Karpas-422 (cell line): ENCODE results near the gene CHFR. TPM values are rescaled to one million over a fixed set of nuclear protein-coding genes. Genes with fewer than 3 reads are reported as not detected.

ENCODE experiments used
- DNase-seq: peaks from one replicate; pipeline ENCODE4 v3.0.0-alpha.2; 2015
- H2AFZ ChIP-seq: fragments of 200-600 bp; sonication (generic); 2 replicates; pipeline ENCODE4 v1.6.1; 2014; ENCODE audit warnings: antibody characterized with exemption, low read length, mixed read lengths
- H3K27ac ChIP-seq: fragments of 200-600 bp; sonication (generic); 2 replicates; pipeline ENCODE4 v1.5.1; 2014; ENCODE audit warnings: mild to moderate bottlenecking, low read length, moderate library complexity
- H3K27me3 ChIP-seq: fragments of 200-600 bp; sonication (generic); 2 replicates; pipeline ENCODE4 v1.6.1; 2014; ENCODE audit warnings: low read length, mixed read lengths
- H3K36me3 ChIP-seq: fragments of 200-600 bp; sonication (generic); 2 replicates; pipeline ENCODE4 v1.6.1; 2014; ENCODE audit warnings: low read length, mixed read lengths; ENCODE audit not compliant: insufficient read depth
- H3K4me1 ChIP-seq: fragments of 200-600 bp; sonication (generic); 2 replicates; pipeline ENCODE4 v1.6.1; 2014; ENCODE audit warnings: mild to moderate bottlenecking, low read length, mixed read lengths
- H3K4me2 ChIP-seq: fragments of 200-600 bp; sonication (generic); 2 replicates; pipeline ENCODE4 v1.6.1; 2014; ENCODE audit warnings: low read length, low read depth, mild to moderate bottlenecking; ENCODE audit not compliant: poor library complexity, severe bottlenecking
- H3K4me3 ChIP-seq: fragments of 200-600 bp; sonication (generic); 2 replicates; pipeline ENCODE4 v1.5.1; 2014; ENCODE audit warnings: mild to moderate bottlenecking, antibody characterized with exemption, low read length, mixed read lengths
- H3K79me2 ChIP-seq: fragments of 200-600 bp; sonication (generic); 2 replicates; pipeline ENCODE4 v1.6.1; 2014; ENCODE audit warnings: mild to moderate bottlenecking, low read length, mixed read lengths
- H3K9ac ChIP-seq: fragments of 200-600 bp; sonication (generic); 2 replicates; pipeline ENCODE4 v1.6.0; 2014; ENCODE audit warnings: low read length
- H3K9me2 ChIP-seq: fragments of 200-600 bp; sonication (generic), shearing (Covaris generic); replicated peaks from 2 replicates; pipeline ENCODE4 v1.6.0; 2014; ENCODE audit warnings: mild to moderate bottlenecking, low read length, moderate library complexity; ENCODE audit not compliant: insufficient read depth
- H3K9me3 ChIP-seq: fragments of 300-700, 200-600 bp; sonication (generic); 2 replicates; pipeline ENCODE4 v1.6.1; 2014; ENCODE audit warnings: low read length, mixed read lengths
- H4K20me1 ChIP-seq: fragments of 200-600 bp; sonication (generic); 2 replicates; pipeline ENCODE4 v1.6.1; 2014; ENCODE audit warnings: mild to moderate bottlenecking, antibody characterized with exemption, low read length, low read depth; ENCODE audit not compliant: insufficient read depth
- total RNA-seq: library from RNA; depleted of rRNA; stranded (reverse); fragments of >200 nt; shearing (Covaris generic); gene quantifications from 2 replicates; pipeline ENCODE4 v1.2.3, GENCODE V29; 2014; ENCODE audit warnings: low replicate concordance

The CHFR gene
- total RNA-seq, 1 experiment from 2014 or later, result 10.1 TPM

GRCh38 chr12:132806857-132807256 is 80.5 kb downstream of the CHFR start:
- H3K9me2 ChIP-seq, result no peaks in the 10 kb centered on the region
- no peak for DNase-seq
- no peak overlapping the region for H3K9ac ChIP-seq
- H3K79me2 ChIP-seq, result peaks cover 19% of the 10 kb centered on the region
- H3K27ac ChIP-seq, result no peak overlapping the region
- H3K9me3 ChIP-seq, result no peaks in the 10 kb centered on the region
- H3K36me3 ChIP-seq, result peaks cover 22% of the 10 kb centered on the region
- H2AFZ ChIP-seq, result no peak overlapping the region
- no peak overlapping the region for H3K4me2 ChIP-seq
- H3K4me1 ChIP-seq, result no peaks in the 10 kb centered on the region
- H4K20me1 ChIP-seq, result 0 out of 2 replicates have a peak, but pooled peaks cover 3% of the 10 kb centered on the region
- H3K27me3 ChIP-seq, result no peaks in the 10 kb centered on the region
- H3K4me3 ChIP-seq, result no peak overlapping the region

- DNase-seq, result no peak
- Histone ChIP-seq H3K9me2 (no peaks in the 10 kb centered on the region), H3K9me3 (no peaks in the 10 kb centered on the region), H3K79me2 (peaks cover 19% of the 10 kb centered on the region), H3K4me1 (no peaks in the 10 kb centered on the region), H4K20me1 (0 out of 2 replicates have a peak, but pooled peaks cover 3% of the 10 kb centered on the region), H3K9ac (no peak overlapping the region), H2AFZ (no peak overlapping the region), H3K27ac (no peak overlapping the region), H3K27me3 (no peaks in the 10 kb centered on the region), H3K36me3 (peaks cover 22% of the 10 kb centered on the region), H3K4me2 (no peak overlapping the region), H3K4me3 (no peak overlapping the region)
Observed at GRCh38 chr12:132804426-132804861, 83.0 kb downstream of the CHFR start.

GRCh38 chr12:132803888-132804287 is 83.5 kb downstream of the CHFR start:
- Histone ChIP-seq H3K4me2 (no peak overlapping the region), H2AFZ (no peak overlapping the region), H3K4me3 (no peak overlapping the region), H3K9ac (no peak overlapping the region), H3K27ac (no peak overlapping the region), H3K9me2 (no peaks in the 10 kb centered on the region), H3K9me3 (no peaks in the 10 kb centered on the region), H3K36me3 (peaks cover 28% of the 10 kb centered on the region), H3K27me3 (no peaks in the 10 kb centered on the region), H3K4me1 (no peaks in the 10 kb centered on the region), H3K79me2 (peaks cover 19% of the 10 kb centered on the region), H4K20me1 (0 out of 2 replicates have a peak, but pooled peaks cover 3% of the 10 kb centered on the region)
- DNase-seq, result no peak

GRCh38 chr12:132803125-132803524 is 84.3 kb downstream of the CHFR start:
- Histone ChIP-seq H2AFZ (no peak overlapping the region), H3K79me2 (peaks cover 19% of the 10 kb centered on the region), H3K9me3 (no peaks in the 10 kb centered on the region), H3K4me2 (no peak overlapping the region), H3K4me1 (no peaks in the 10 kb centered on the region), H3K27me3 (no peaks in the 10 kb centered on the region), H3K27ac (no peak overlapping the region), H4K20me1 (0 out of 2 replicates have a peak, but pooled peaks cover 3% of the 10 kb centered on the region), H3K9ac (no peak overlapping the region), H3K36me3 (peaks cover 26% of the 10 kb centered on the region), H3K9me2 (no peaks in the 10 kb centered on the region), H3K4me3 (no peak overlapping the region)
- no peak for DNase-seq

- Histone ChIP-seq H3K4me3 (no peak overlapping the region), H3K4me1 (no peaks in the 10 kb centered on the region), H3K4me2 (no peak overlapping the region), H3K27me3 (no peaks in the 10 kb centered on the region), H3K9me2 (no peaks in the 10 kb centered on the region), H3K9me3 (no peaks in the 10 kb centered on the region), H3K79me2 (peaks cover 12% of the 10 kb centered on the region), H3K36me3 (peaks cover 19% of the 10 kb centered on the region; the same call in 1 of the 2 replicates), H3K9ac (no peak overlapping the region), H4K20me1 (no peaks in the 10 kb centered on the region), H2AFZ (no peak overlapping the region), H3K27ac (no peak overlapping the region)
- no peak for DNase-seq
Observed at GRCh38 chr12:132801741-132802140, 85.7 kb downstream of the CHFR start.

- no peak overlapping the region for H3K27ac ChIP-seq
- no peaks in the 10 kb centered on the region for H4K20me1 ChIP-seq
- peaks cover 30% of the 10 kb centered on the region for H3K36me3 ChIP-seq
Observed at GRCh38 chr12:132798836-132799235, 88.6 kb downstream of the CHFR start.

GRCh38 chr12:132797820-132798570 is 89.4 kb downstream of the CHFR start:
- H3K27me3 ChIP-seq, result no peaks in the 10 kb centered on the region
- no peak overlapping the region for H2AFZ ChIP-seq
- DNase-seq, result no peak
- no peaks in the 10 kb centered on the region for H3K9me2 ChIP-seq
- H3K4me2 ChIP-seq, result no peak overlapping the region
- no peaks in the 10 kb centered on the region for H4K20me1 ChIP-seq
- H3K4me1 ChIP-seq, result no peaks in the 10 kb centered on the region
- no peak overlapping the region for H3K4me3 ChIP-seq
- H3K27ac ChIP-seq, result no peak overlapping the region
- peaks cover 33% of the 10 kb centered on the region for H3K36me3 ChIP-seq
- H3K9ac ChIP-seq, result no peak overlapping the region
- peaks cover 3% of the 10 kb centered on the region; the same call in 1 of the 2 replicates for H3K79me2 ChIP-seq
- no peaks in the 10 kb centered on the region for H3K9me3 ChIP-seq

More at GRCh38 chr12:132798836-132799235, 88.6 kb downstream of the CHFR start:
- no peaks in the 10 kb centered on the region for H3K4me1 ChIP-seq
- H3K4me3 ChIP-seq, result no peak overlapping the region
- no peaks in the 10 kb centered on the region for H3K9me2 ChIP-seq
- no peak overlapping the region for H3K9ac ChIP-seq
- H2AFZ ChIP-seq, result no peak overlapping the region
- no peak overlapping the region for H3K4me2 ChIP-seq
- H3K79me2 ChIP-seq, result peaks cover 3% of the 10 kb centered on the region; the same call in 1 of the 2 replicates
- no peaks in the 10 kb centered on the region for H3K27me3 ChIP-seq
- no peak for DNase-seq
- H3K9me3 ChIP-seq, result no peaks in the 10 kb centered on the region

GRCh38 chr12:132795847-132796246 is 91.6 kb downstream of the CHFR start:
- Histone ChIP-seq H3K9me3 (no peaks in the 10 kb centered on the region; the same call in 1 of the 2 replicates), H3K27me3 (no peaks in the 10 kb centered on the region), H3K9me2 (no peaks in the 10 kb centered on the region), H3K4me3 (no peak overlapping the region), H3K9ac (no peak overlapping the region), H3K27ac (no peak overlapping the region), H3K79me2 (peaks cover 3% of the 10 kb centered on the region; the same call in 1 of the 2 replicates), H2AFZ (no peak overlapping the region), H4K20me1 (no peaks in the 10 kb centered on the region), H3K4me1 (no peaks in the 10 kb centered on the region), H3K36me3 (peaks cover 30% of the 10 kb centered on the region), H3K4me2 (no peak overlapping the region)
- DNase-seq, result no peak
